Brain microvascular endothelial cell (primary cell): ENCODE results near the gene CAPN3.

Source experiments
- DNase-seq: peaks from one replicate; pipeline ENCODE4 v3.0.0-alpha.2; 2020
- H3K27ac ChIP-seq: fragments of 250-450 bp; sonication (Bioruptor Pico); 2 replicates; pipeline ENCODE4 v1.5.1; 2020; ENCODE audit warnings: mild to moderate bottlenecking, moderate library complexity
- H3K27me3 ChIP-seq: fragments of 250-450 bp; sonication (Bioruptor Pico); replicated peaks from 2 replicates; pipeline ENCODE4 v1.5.1; 2020; ENCODE audit warnings: mild to moderate bottlenecking
- H3K36me3 ChIP-seq: fragments of 250-450 bp; sonication (Bioruptor Pico); replicated peaks from 2 replicates; pipeline ENCODE4 v1.5.1; 2020; ENCODE audit warnings: mild to moderate bottlenecking
- H3K4me3 ChIP-seq: 2 replicates; pipeline ENCODE4 v1.5.1; 2011; ENCODE audit warnings: low read depth, mild to moderate bottlenecking, control low read depth, low read length, moderate library complexity
- in situ Hi-C: cut with HindIII; loops from 2 replicates; pipeline ENCODE4 v1.10.0; 2017; ENCODE audit warnings: low sequenced_read_pairs, low pct_ligation_motif_present
- TF ChIP-seq, protein P1 (sequence below): IDR thresholded peaks from 2 replicates; pipeline ENCODE4 v1.5.1; 2011; ENCODE audit warnings: low read depth, mild to moderate bottlenecking, moderate library complexity, low read length, control low read depth, inconsistent platforms; ENCODE audit errors: missing control alignments

Gene CAPN3

DNA sequence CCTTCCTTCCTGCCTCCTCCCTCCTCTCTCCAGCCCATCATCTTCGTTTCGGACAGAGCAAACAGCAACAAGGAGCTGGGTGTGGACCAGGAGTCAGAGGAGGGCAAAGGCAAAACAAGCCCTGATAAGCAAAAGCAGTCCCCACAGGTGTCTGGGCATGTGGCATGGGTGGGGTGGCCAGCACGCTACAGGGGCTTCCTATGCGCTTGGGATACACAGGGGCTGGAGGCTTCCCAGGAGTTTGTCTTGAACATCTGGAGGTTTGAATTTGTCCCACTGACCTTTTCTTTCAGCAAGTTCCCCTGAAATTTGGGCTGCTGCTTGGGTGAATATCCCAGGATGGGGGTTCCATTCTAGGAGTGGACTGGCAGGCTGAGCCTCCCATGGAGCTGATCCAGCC, 48.9 kb downstream of the CAPN3 start:
- in situ Hi-C loops: no loop called here
- TF ChIP-seq, protein P1, sequence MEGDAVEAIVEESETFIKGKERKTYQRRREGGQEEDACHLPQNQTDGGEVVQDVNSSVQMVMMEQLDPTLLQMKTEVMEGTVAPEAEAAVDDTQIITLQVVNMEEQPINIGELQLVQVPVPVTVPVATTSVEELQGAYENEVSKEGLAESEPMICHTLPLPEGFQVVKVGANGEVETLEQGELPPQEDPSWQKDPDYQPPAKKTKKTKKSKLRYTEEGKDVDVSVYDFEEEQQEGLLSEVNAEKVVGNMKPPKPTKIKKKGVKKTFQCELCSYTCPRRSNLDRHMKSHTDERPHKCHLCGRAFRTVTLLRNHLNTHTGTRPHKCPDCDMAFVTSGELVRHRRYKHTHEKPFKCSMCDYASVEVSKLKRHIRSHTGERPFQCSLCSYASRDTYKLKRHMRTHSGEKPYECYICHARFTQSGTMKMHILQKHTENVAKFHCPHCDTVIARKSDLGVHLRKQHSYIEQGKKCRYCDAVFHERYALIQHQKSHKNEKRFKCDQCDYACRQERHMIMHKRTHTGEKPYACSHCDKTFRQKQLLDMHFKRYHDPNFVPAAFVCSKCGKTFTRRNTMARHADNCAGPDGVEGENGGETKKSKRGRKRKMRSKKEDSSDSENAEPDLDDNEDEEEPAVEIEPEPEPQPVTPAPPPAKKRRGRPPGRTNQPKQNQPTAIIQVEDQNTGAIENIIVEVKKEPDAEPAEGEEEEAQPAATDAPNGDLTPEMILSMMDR: no peak

DNA sequence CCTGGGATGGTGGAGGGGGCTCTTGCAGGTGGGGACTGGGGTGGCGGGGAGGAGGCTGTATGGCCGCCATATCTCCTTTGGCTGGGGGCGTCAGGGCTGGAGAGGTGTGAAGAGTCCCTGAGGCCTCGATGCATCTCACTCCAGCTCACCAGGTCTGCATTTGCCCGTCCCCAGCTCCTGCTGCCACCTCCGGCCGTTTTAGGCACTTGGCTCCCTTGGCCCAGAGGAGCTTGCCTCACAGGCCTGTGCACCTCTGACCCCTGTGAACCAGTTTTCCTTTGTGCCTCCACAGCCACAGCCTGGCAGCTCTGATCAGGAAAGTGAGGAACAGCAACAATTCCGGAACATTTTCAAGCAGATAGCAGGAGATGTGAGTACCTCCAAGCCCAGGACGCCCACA, 49.7 kb downstream of the CAPN3 start:
- no peaks in the 10 kb centered on the region for H3K27me3 ChIP-seq
- in situ Hi-C loops: no loop called here
- TF ChIP-seq, protein P1: no peak
- no peak overlapping the region for H3K27ac ChIP-seq
- peaks cover 12% of the 10 kb centered on the region for H3K36me3 ChIP-seq
- H3K4me3 ChIP-seq: no peak overlapping the region
- DNase-seq: no peak

More for the DNA sequence above, 48.9 kb downstream of the CAPN3 start:
- Histone ChIP-seq H3K36me3 (peaks cover 12% of the 10 kb centered on the region), H3K4me3 (no peak overlapping the region), H3K27ac (no peak overlapping the region), H3K27me3 (no peaks in the 10 kb centered on the region)
- no peak for DNase-seq

DNA sequence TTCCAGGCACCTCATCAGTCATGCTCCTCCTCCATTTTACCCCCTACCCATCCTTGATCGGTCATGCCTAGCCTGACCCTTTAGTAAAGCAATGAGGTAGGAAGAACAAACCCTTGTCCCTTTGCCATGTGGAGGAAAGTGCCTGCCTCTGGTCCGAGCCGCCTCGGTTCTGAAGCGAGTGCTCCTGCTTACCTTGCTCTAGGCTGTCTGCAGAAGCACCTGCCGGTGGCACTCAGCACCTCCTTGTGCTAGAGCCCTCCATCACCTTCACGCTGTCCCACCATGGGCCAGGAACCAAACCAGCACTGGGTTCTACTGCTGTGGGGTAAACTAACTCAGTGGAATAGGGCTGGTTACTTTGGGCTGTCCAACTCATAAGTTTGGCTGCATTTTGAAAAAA, 52.6 kb downstream of the CAPN3 start:
- TF ChIP-seq, protein P1: no peak
- peaks cover 21% of the 10 kb centered on the region for H3K36me3 ChIP-seq
- DNase-seq: no peak
- in situ Hi-C loops: no loop called here
- no peaks in the 10 kb centered on the region for H3K27me3 ChIP-seq
- no peak overlapping the region for H3K4me3 ChIP-seq
- no peak overlapping the region for H3K27ac ChIP-seq

DNA sequence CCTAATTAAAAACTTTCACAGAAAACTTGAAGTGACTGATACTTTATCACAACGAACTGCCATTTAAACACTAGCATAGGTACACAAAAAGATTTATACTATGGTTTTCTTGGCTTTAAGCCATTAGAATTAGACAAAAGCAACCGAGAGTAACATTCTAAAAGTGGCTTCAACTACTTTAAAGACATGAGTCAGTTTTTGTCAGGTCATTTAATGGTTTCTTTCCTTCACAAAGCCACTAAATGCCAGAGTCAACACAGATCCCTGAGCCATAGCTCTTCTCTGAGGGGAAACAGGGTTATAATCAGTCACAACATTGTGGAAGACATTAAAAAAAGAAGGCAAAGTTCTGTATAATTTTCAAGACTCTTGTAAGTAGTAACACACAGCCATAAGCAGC, 54.6 kb downstream of the CAPN3 start:
- peaks cover 30% of the 10 kb centered on the region for H3K36me3 ChIP-seq
- H3K4me3 ChIP-seq: no peak overlapping the region
- in situ Hi-C loops: no loop called here
- no peaks in the 10 kb centered on the region for H3K27me3 ChIP-seq
- TF ChIP-seq, protein P1: no peak
- no peak for DNase-seq
- H3K27ac ChIP-seq: no peak overlapping the region

DNA sequence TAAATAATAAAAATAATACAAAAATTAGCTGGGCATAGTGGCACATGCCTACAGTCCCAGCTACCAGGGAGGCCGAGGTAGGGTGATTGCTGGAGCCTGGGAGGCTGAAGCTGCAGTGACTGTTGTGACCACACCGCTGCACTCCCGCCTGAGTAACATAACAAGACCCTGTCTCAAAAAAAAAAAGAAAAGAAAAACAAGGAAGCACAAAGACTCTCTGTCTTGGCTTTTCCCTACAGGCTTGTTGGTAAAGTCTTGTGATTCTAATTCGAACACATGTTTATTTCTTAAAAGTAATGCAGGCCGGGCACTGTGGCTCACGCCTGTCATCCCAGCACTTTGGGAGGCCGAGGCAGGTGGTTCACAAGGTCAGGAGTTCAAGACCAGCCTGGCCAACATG, 60.1 kb downstream of the CAPN3 start:
- DNase-seq: no peak
- Histone ChIP-seq H3K36me3 (peaks cover 49% of the 10 kb centered on the region), H3K27ac (no peak overlapping the region), H3K27me3 (no peaks in the 10 kb centered on the region), H3K4me3 (no peak overlapping the region)
- in situ Hi-C loops: no loop called here
- TF ChIP-seq, protein P1: no peak

DNA sequence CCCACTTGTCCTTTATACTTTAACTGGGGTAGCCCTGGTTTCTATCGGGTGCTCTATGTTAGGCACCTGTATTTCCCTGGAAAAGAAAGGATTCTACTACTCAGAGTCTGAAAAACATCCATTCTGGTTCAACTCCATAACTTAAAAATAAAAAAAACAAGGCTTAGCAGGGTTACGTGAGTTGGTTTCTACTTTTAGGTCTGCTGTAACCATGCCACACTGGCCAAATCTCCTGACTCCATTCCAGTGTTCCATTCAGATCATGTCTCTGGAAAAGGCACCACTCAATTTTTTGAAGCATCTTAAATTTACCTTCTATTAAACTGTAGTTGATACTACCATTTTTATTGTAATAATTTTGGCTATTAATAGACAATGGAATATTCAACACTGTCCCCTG, 62.1 kb downstream of the CAPN3 start:
- Histone ChIP-seq H3K4me3 (no peak overlapping the region), H3K27me3 (no peaks in the 10 kb centered on the region), H3K36me3 (peaks cover 53% of the 10 kb centered on the region), H3K27ac (no peak overlapping the region)
- TF ChIP-seq, protein P1: no peak
- no peak for DNase-seq
- in situ Hi-C loops: no loop called here
